ENCODE measurements around the gene STMN3.

Gene STMN3

GRCh38 chr20:63648895-63649589 is 4.2 kb downstream of the STMN3 start:
- no peak for TF ChIP-seq CTCF (IDR thresholded peaks at IDR 0.05; ENCODE audit: low read depth, low read length)
- Histone ChIP-seq H3K9me3 (ENCODE audit: severe bottlenecking) (no peaks in the 10 kb centered on the region), H3K4me3 (ENCODE audit: low read depth, low read length) (no peak overlapping the region), H3K27me3 (ENCODE audit: insufficient read depth, low read depth, severe bottlenecking) (no peaks in the 10 kb centered on the region), H3K36me3 (peaks cover 34% of the 10 kb centered on the region), H3K27ac (no peak overlapping the region)
- no peak for DNase-seq

GRCh38 chr20:63648190-63648589 is 5.0 kb downstream of the STMN3 start:
- Histone ChIP-seq H3K36me3 (peaks cover 34% of the 10 kb centered on the region), H3K9me3 (ENCODE audit: severe bottlenecking) (no peaks in the 10 kb centered on the region), H3K27me3 (ENCODE audit: insufficient read depth, low read depth, severe bottlenecking) (no peaks in the 10 kb centered on the region), H3K4me3 (ENCODE audit: low read depth, low read length) (no peak overlapping the region), H3K27ac (no peak overlapping the region)
- TF ChIP-seq CTCF (IDR thresholded peaks at IDR 0.05; ENCODE audit: low read depth, low read length): no peak
- DNase-seq: no peak

GRCh38 chr20:63645218-63645617 is 8.0 kb downstream of the STMN3 start:
- H3K9me3 ChIP-seq (ENCODE audit: severe bottlenecking): no peaks in the 10 kb centered on the region
- peaks cover 23% of the 10 kb centered on the region for H3K36me3 ChIP-seq
- H3K27me3 ChIP-seq (ENCODE audit: insufficient read depth, low read depth, severe bottlenecking): no peaks in the 10 kb centered on the region
- TF ChIP-seq CTCF (IDR thresholded peaks at IDR 0.05; ENCODE audit: low read depth, low read length): no peak
- H3K4me3 ChIP-seq (ENCODE audit: low read depth, low read length): no peak overlapping the region
- no peak overlapping the region for H3K27ac ChIP-seq
- no peak for DNase-seq

GRCh38 chr20:63643946-63644345 is 9.3 kb downstream of the STMN3 start:
- Histone ChIP-seq H3K9me3 (ENCODE audit: severe bottlenecking) (no peaks in the 10 kb centered on the region), H3K36me3 (peaks cover 16% of the 10 kb centered on the region), H3K27ac (no peak overlapping the region), H3K4me3 (ENCODE audit: low read depth, low read length) (no peak overlapping the region), H3K27me3 (ENCODE audit: insufficient read depth, low read depth, severe bottlenecking) (no peaks in the 10 kb centered on the region)
- no peak for DNase-seq
- TF ChIP-seq CTCF (IDR thresholded peaks at IDR 0.05; ENCODE audit: low read depth, low read length): no peak

GRCh38 chr20:63643499-63643898 is 9.7 kb downstream of the STMN3 start:
- no peak for DNase-seq
- Histone ChIP-seq H3K27me3 (ENCODE audit: insufficient read depth, low read depth, severe bottlenecking) (no peaks in the 10 kb centered on the region), H3K9me3 (ENCODE audit: severe bottlenecking) (no peaks in the 10 kb centered on the region), H3K4me3 (ENCODE audit: low read depth, low read length) (no peak overlapping the region), H3K27ac (no peak overlapping the region), H3K36me3 (peaks cover 12% of the 10 kb centered on the region)
- TF ChIP-seq CTCF (IDR thresholded peaks at IDR 0.05; ENCODE audit: low read depth, low read length): no peak
